Fibroblast of lung (primary cell): Measurements from ENCODE around the gene SEL1L2. TPM values are rescaled to one million over a fixed set of nuclear protein-coding genes. Genes with fewer than 3 reads are reported as not detected.

Experiments
- DNase-seq, 2 donors: peaks; one replicate each; pipeline versions ENCODE4 v3.0.0 to v3.0.0-alpha.2; 2010; ENCODE audit warnings: low read depth in 2 of 2
- H2AFZ ChIP-seq: 2 replicates; pipeline ENCODE4 v1.5.1; 2012; ENCODE audit warnings: low read length, control low read depth, inconsistent platforms
- H3K27ac ChIP-seq: 2 replicates; pipeline ENCODE4 v1.5.1; 2011; ENCODE audit warnings: low read length, control low read depth; ENCODE audit not compliant: insufficient read depth
- H3K27me3 ChIP-seq: 2 replicates; pipeline ENCODE4 v1.5.1; 2011; ENCODE audit warnings: mild to moderate bottlenecking, low read length; ENCODE audit not compliant: control insufficient read depth, insufficient read depth
- H3K36me3 ChIP-seq: 2 replicates; pipeline ENCODE4 v1.5.1; 2011; ENCODE audit warnings: low read length; ENCODE audit not compliant: control insufficient read depth, insufficient read depth
- H3K4me1 ChIP-seq: 2 replicates; pipeline ENCODE4 v1.5.1; 2011; ENCODE audit warnings: low read length; ENCODE audit not compliant: control insufficient read depth, insufficient read depth; ENCODE audit errors: extremely low read depth
- H3K4me2 ChIP-seq: 2 replicates; pipeline ENCODE4 v1.5.1; 2011; ENCODE audit warnings: low read length, control low read depth; ENCODE audit not compliant: insufficient read depth; ENCODE audit errors: extremely low read depth
- H3K4me3 ChIP-seq, 4 experiments: fragments of 200-600 bp in 1 of 4; sonication (generic) in 1 of 4; replicated peaks in 1 of 4; 2 replicates each; pipeline ENCODE4 v1.5.1; 2011 to 2016; ENCODE audit warnings: low read length in 4 of 4, low read depth in 3 of 4, mild to moderate bottlenecking in 3 of 4, control low read depth in 2 of 4, inconsistent platforms in 1 of 4, mixed read lengths in 1 of 4; ENCODE audit not compliant: insufficient read depth in 1 of 4; ENCODE audit errors: control extremely low read depth in 1 of 4
- H3K79me2 ChIP-seq: 2 replicates; pipeline ENCODE4 v1.5.1; 2012; ENCODE audit warnings: mild to moderate bottlenecking, low read length, inconsistent platforms; ENCODE audit not compliant: control insufficient read depth, insufficient read depth
- H3K9ac ChIP-seq: 2 replicates; pipeline ENCODE4 v1.5.1; 2011; ENCODE audit warnings: mild to moderate bottlenecking, low read length, control low read depth; ENCODE audit not compliant: insufficient read depth
- H3K9me3 ChIP-seq: 2 replicates; pipeline ENCODE4 v1.5.1; 2012; ENCODE audit warnings: low read depth, low read length; ENCODE audit not compliant: control insufficient read depth, insufficient read depth
- H4K20me1 ChIP-seq: 2 replicates; pipeline ENCODE4 v1.5.1; 2011; ENCODE audit warnings: low read length; ENCODE audit not compliant: control insufficient read depth, insufficient read depth; ENCODE audit errors: extremely low read depth
- EZH2 ChIP-seq: IDR thresholded peaks from 2 replicates; pipeline ENCODE4 v1.5.1; 2012; ENCODE audit warnings: low read length, control low read depth, mild to moderate bottlenecking; ENCODE audit errors: missing control alignments
- polyA plus RNA-seq, 2 donors: library from polyadenylated mRNA; depleted of rRNA in 1 of 2; stranded (reverse) in 1 of 2; unstranded in 1 of 2; fragments of >200 nt; gene quantifications; 2 replicates each; pipeline ENCODE4 v1.2.1, GENCODE V29; 2011 to 2012; ENCODE audit warnings: missing spikeins in 1 of 2
- total RNA-seq: library from RNA; depleted of rRNA; stranded (reverse); fragments of >200 nt; gene quantifications from 2 replicates; pipeline ENCODE4 v1.2.1, GENCODE V29; 2014
- TF ChIP-seq, protein P1 (sequence below), 2 donors: IDR thresholded peaks in 1 of 2; conservative IDR thresholded peaks in 1 of 2; 1 replicate in 1 of 2; 2 replicates in 1 of 2; pipeline ENCODE4 v1.5.1; 2011 to 2012; ENCODE audit warnings: low read length in 2 of 2, control low read depth in 1 of 2, inconsistent platforms in 1 of 2, low read depth in 1 of 2, mild to moderate bottlenecking in 1 of 2

Gene SEL1L2
- total and polyA plus RNA-seq, 2 donors (not counting 1 experiment from before 2014, with no cell fraction given) = not detected

DNA sequence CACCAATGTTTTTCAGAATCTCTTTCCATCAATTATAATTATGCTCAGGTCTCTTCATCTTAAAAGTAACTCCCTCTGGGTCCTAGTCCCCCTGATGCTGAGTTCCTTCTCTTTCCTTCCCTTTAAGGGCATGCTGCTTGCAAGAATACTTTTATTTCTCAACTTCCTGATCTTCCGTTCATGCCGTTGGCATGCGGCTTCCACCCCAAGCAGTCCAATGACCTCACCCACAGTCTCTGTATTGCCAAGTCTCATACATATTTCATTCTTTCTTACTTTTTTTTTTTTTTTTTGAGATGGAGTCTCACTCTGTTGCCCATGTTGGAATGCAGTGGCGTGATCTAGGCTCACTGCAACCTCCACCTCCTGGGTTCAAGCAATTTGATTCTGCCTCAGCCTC, 122.1 kb downstream of the SEL1L2 start:
- Histone ChIP-seq H3K27me3 (no peaks in the 10 kb centered on the region), H3K79me2 (no peaks in the 10 kb centered on the region), H3K36me3 (no peaks in the 10 kb centered on the region), H2AFZ (no peak overlapping the region), H3K27ac (no peak overlapping the region), H3K9ac (no peak overlapping the region), H3K4me1 (peaks cover 2% of the 10 kb centered on the region), H3K9me3 (no peaks in the 10 kb centered on the region), H3K4me3 (no peak overlapping the region), H4K20me1 (no peaks in the 10 kb centered on the region), H3K4me2 (no peak overlapping the region)
- TF ChIP-seq, protein P1, sequence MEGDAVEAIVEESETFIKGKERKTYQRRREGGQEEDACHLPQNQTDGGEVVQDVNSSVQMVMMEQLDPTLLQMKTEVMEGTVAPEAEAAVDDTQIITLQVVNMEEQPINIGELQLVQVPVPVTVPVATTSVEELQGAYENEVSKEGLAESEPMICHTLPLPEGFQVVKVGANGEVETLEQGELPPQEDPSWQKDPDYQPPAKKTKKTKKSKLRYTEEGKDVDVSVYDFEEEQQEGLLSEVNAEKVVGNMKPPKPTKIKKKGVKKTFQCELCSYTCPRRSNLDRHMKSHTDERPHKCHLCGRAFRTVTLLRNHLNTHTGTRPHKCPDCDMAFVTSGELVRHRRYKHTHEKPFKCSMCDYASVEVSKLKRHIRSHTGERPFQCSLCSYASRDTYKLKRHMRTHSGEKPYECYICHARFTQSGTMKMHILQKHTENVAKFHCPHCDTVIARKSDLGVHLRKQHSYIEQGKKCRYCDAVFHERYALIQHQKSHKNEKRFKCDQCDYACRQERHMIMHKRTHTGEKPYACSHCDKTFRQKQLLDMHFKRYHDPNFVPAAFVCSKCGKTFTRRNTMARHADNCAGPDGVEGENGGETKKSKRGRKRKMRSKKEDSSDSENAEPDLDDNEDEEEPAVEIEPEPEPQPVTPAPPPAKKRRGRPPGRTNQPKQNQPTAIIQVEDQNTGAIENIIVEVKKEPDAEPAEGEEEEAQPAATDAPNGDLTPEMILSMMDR (conservative IDR thresholded peaks at IDR 0.05 in 1 of 2, IDR thresholded peaks at IDR 0.05 in 1 of 2; ENCODE audit: low read depth in 1 of 2, low read length in 2 of 2) = no peak
- no peak for TF ChIP-seq EZH2
- peak; percentile 8 to 55 for DNase-seq

DNA sequence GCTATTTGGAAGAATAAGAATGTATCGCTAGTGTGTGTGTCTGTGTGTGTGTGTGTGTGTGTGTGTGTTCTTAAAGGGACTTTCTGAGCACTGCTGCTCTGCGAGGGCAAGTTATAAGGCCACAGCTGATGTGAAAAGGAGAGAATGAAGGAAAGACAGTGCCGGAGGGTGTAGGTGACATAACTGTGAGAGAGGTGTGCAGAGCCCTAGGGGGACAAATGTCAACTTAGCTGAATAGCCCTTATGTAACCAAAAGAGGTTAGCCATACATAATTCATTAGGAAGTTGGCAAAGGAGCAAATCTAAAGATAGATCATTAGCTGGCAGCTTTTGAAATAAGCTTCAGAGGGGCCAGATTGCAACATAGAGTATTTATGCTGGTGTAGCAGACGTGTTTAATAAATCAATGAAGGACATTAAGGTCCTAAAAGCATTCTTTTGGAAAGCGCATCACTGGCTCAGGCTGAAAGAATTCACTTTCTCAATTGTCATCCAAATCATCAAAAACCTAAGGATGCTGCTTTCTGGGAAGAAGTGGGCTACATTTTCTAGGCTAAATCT, 124.5 kb downstream of the SEL1L2 start:
- peak; percentile 9 to 39 for DNase-seq
- peaks cover 2% of the 10 kb centered on the region for H3K4me1 ChIP-seq
- H2AFZ ChIP-seq = no peak overlapping the region
- H3K36me3 ChIP-seq = no peaks in the 10 kb centered on the region
- no peak overlapping the region for H3K9ac ChIP-seq
- TF ChIP-seq, protein P1 (conservative IDR thresholded peaks at IDR 0.05 in 1 of 2, IDR thresholded peaks at IDR 0.05 in 1 of 2; ENCODE audit: low read depth in 1 of 2, low read length in 2 of 2) = no peak
- TF ChIP-seq EZH2 = no peak
- H3K79me2 ChIP-seq = no peaks in the 10 kb centered on the region
- H3K27ac ChIP-seq = no peak overlapping the region
- H4K20me1 ChIP-seq = no peaks in the 10 kb centered on the region
- H3K9me3 ChIP-seq = no peaks in the 10 kb centered on the region
- H3K4me3 ChIP-seq = no peak overlapping the region
- H3K4me2 ChIP-seq = peak overlapping the region; percentile 25
- no peaks in the 10 kb centered on the region for H3K27me3 ChIP-seq

DNA sequence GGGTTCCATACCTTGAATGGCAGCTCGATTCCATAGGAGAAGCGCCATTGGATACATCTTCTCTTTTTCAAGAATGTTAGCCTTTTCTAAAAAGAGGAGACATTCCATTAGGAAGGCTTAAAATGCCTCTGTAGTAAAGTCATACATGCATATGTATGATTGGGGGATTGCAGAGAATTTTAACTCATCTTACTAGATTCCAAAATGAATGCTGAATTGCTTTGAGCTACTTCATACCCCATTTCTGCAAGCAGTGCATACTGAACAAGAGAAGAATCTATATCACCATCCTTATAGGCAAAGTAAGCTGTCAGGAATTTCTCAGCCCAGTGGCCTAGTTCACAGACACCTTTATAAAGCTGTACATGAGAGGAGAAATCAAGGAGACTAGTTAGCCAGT, 125.3 kb downstream of the SEL1L2 start:
- TF ChIP-seq, protein P1 (conservative IDR thresholded peaks at IDR 0.05 in 1 of 2, IDR thresholded peaks at IDR 0.05 in 1 of 2; ENCODE audit: low read depth in 1 of 2, low read length in 2 of 2) = no peak
- TF ChIP-seq EZH2 = no peak
- H3K27ac ChIP-seq = no peak overlapping the region
- H4K20me1 ChIP-seq = no peaks in the 10 kb centered on the region
- no peaks in the 10 kb centered on the region for H3K79me2 ChIP-seq
- no peak overlapping the region for H2AFZ ChIP-seq
- H3K27me3 ChIP-seq = no peaks in the 10 kb centered on the region
- no peaks in the 10 kb centered on the region for H3K9me3 ChIP-seq
- no peaks in the 10 kb centered on the region for H3K36me3 ChIP-seq
- peaks cover 2% of the 10 kb centered on the region for H3K4me1 ChIP-seq
- no peak overlapping the region for H3K4me3 ChIP-seq
- peak in 1 of 2 donors; percentile 32 for DNase-seq
- H3K9ac ChIP-seq = no peak overlapping the region
- no peak overlapping the region for H3K4me2 ChIP-seq
